IMR-90 (cell line): ENCODE measurements around the gene BTBD2. TPM values are rescaled to one million over a fixed set of nuclear protein-coding genes. Genes with fewer than 3 reads are reported as not detected.

ENCODE experiments used
- ATAC-seq: fragments of 200-7000 bp; cut with Tn5 transposase; 2 replicates; pipeline ENCODE4 v1.9.1; 2020; ENCODE audit warnings: low read depth, mild to moderate bottlenecking, moderate library complexity
- BruUV-seq: library from RNA; stranded (reverse); fragments of 400-500 nt; replicated peaks from 2 replicates; lab custom pipeline; 2021; lab: Mats Ljungman, UMichigan
- CTCF ChIA-PET: fragments of 300-600 bp; formaldehyde crosslinking; extraction: SDS; loops from one replicate; lab custom pipeline; 2021; ENCODE audit warnings: antibody characterized with exemption; lab: Yijun Ruan, JAX
- POLR2A ChIA-PET: fragments of 300-600 bp; sonication (Branson Sonifier 250); formaldehyde crosslinking; loops from one replicate; lab custom pipeline; 2022; ENCODE audit warnings: antibody characterized with exemption; ENCODE audit not compliant: unreplicated experiment; lab: Charles Lee
- DNase-seq: peaks from one replicate; pipeline ENCODE4 v3.0.0; 2013
- H2AFZ ChIP-seq: replicated peaks from 2 replicates; pipeline ENCODE3; 2013; ENCODE audit warnings: low read length, mild to moderate bottlenecking; ENCODE audit not compliant: poor library complexity
- H2AK5ac ChIP-seq: 2 replicates; pipeline ENCODE4 v1.6.1; 2013; ENCODE audit warnings: low read depth, low read length, inconsistent platforms
- H2AK9ac ChIP-seq: replicated peaks from 2 replicates; pipeline ENCODE3; 2013; ENCODE audit warnings: mild to moderate bottlenecking, low read depth, low read length, moderate library complexity; ENCODE audit not compliant: poor library complexity
- H2BK120ac ChIP-seq: 2 replicates; pipeline ENCODE4 v1.6.1; 2013; ENCODE audit warnings: low read depth, low read length, inconsistent platforms
- H2BK15ac ChIP-seq: 3 replicates; pipeline ENCODE4 v1.6.1; 2013; ENCODE audit warnings: low read depth, low read length, inconsistent platforms
- H2BK20ac ChIP-seq: 2 replicates; pipeline ENCODE4 v1.6.1; 2013; ENCODE audit warnings: low read depth, mild to moderate bottlenecking, inconsistent platforms, low read length, moderate library complexity
- H2BK5ac ChIP-seq: 2 replicates; pipeline ENCODE4 v1.6.1; 2013; ENCODE audit warnings: mild to moderate bottlenecking, low read depth, low read length, inconsistent platforms; ENCODE audit not compliant: poor library complexity, severe bottlenecking
- H3K14ac ChIP-seq: replicated peaks from 2 replicates; pipeline ENCODE4 v1.6.1; 2013; ENCODE audit warnings: low read depth, low read length, inconsistent platforms
- H3K18ac ChIP-seq: 2 replicates; pipeline ENCODE4 v1.6.1; 2013; ENCODE audit warnings: low read depth, low read length, control low read depth
- H3K23ac ChIP-seq: 2 replicates; pipeline ENCODE4 v1.6.1; 2013; ENCODE audit warnings: low read depth, low read length, inconsistent platforms
- H3K27ac ChIP-seq: 2 replicates; pipeline ENCODE4 v1.5.1; 2013; ENCODE audit warnings: mild to moderate bottlenecking, control low read depth, low read length; ENCODE audit not compliant: insufficient read depth
- H3K27me3 ChIP-seq: 2 replicates; pipeline ENCODE4 v1.6.1; 2013; ENCODE audit warnings: low read length; ENCODE audit not compliant: control insufficient read depth, insufficient read depth
- H3K36me3 ChIP-seq: 2 replicates; pipeline ENCODE4 v1.6.1; 2013; ENCODE audit warnings: low read length, mixed read lengths; ENCODE audit not compliant: control insufficient read depth, insufficient read depth
- H3K4ac ChIP-seq: 2 replicates; pipeline ENCODE4 v1.6.1; 2013; ENCODE audit warnings: low read depth, low read length, inconsistent platforms
- H3K4me1 ChIP-seq: 2 replicates; pipeline ENCODE4 v1.6.1; 2013; ENCODE audit warnings: low read length, mixed read lengths; ENCODE audit not compliant: control insufficient read depth, insufficient read depth
- H3K4me2 ChIP-seq: 2 replicates; pipeline ENCODE4 v1.6.1; 2013; ENCODE audit warnings: low read depth, mild to moderate bottlenecking, control low read depth, low read length, moderate library complexity
- H3K4me3 ChIP-seq: 2 replicates; pipeline ENCODE4 v1.5.1; 2013; ENCODE audit warnings: low read depth, mild to moderate bottlenecking, control low read depth, low read length, moderate library complexity; ENCODE audit not compliant: insufficient read depth
- H3K56ac ChIP-seq: 2 replicates; pipeline ENCODE4 v1.6.1; 2013; ENCODE audit warnings: low read length, inconsistent platforms; ENCODE audit not compliant: insufficient read depth; ENCODE audit errors: extremely low read depth
- H3K79me1 ChIP-seq, 2 experiments: 2 replicates each; pipeline ENCODE4 v1.6.1; 2013; ENCODE audit warnings: low read length in 2 of 2, inconsistent platforms in 1 of 2, low read depth in 1 of 2
- H3K9ac ChIP-seq: 2 replicates; pipeline ENCODE4 v1.6.1; 2013; ENCODE audit warnings: low read depth, low read length, control low read depth
- H3K9me1 ChIP-seq: 2 replicates; pipeline ENCODE4 v1.6.1; 2013; ENCODE audit warnings: low read length, inconsistent platforms; ENCODE audit not compliant: insufficient read depth
- H3K9me3 ChIP-seq: 2 replicates; pipeline ENCODE4 v1.6.1; 2013; ENCODE audit warnings: low read length; ENCODE audit not compliant: control insufficient read depth, insufficient read depth
- H4K20me1 ChIP-seq: 2 replicates; pipeline ENCODE4 v1.6.1; 2013; ENCODE audit warnings: low read length, inconsistent platforms; ENCODE audit not compliant: insufficient read depth
- H4K5ac ChIP-seq: 2 replicates; pipeline ENCODE4 v1.6.1; 2013; ENCODE audit warnings: mild to moderate bottlenecking, low read depth, low read length, control low read depth
- H4K8ac ChIP-seq, 2 experiments: 2 replicates each; pipeline ENCODE4 v1.6.1; 2013; ENCODE audit warnings: low read depth in 2 of 2, low read length in 2 of 2, control low read depth in 1 of 2, inconsistent platforms in 1 of 2
- H4K91ac ChIP-seq: 2 replicates; pipeline ENCODE4 v1.6.1; 2013; ENCODE audit warnings: low read depth, low read length, inconsistent platforms; ENCODE audit not compliant: insufficient read depth
- BHLHE40 ChIP-seq: fragments of 150-350 bp; IDR thresholded peaks from 2 replicates; pipeline ENCODE4 v1.6.1; 2016; ENCODE audit warnings: mild to moderate bottlenecking, low read depth, low read length
- CEBPB ChIP-seq: IDR thresholded peaks from 2 replicates; pipeline ENCODE4 v1.6.1; 2012; ENCODE audit warnings: low read depth, low read length, improper control_type of control experiment
- CHD1 ChIP-seq: IDR thresholded peaks from 2 replicates; pipeline ENCODE4 v1.6.1; 2012; ENCODE audit warnings: low read depth, low read length, improper control_type of control experiment
- CTCF ChIP-seq: conservative IDR thresholded peaks from 2 replicates; pipeline ENCODE4 v1.5.1; 2012; ENCODE audit warnings: mild to moderate bottlenecking, low read depth, low read length, improper control_type of control experiment
- ELK1 ChIP-seq: fragments of 150-350 bp; IDR thresholded peaks from 2 replicates; pipeline ENCODE4 v1.6.1; 2016; ENCODE audit warnings: low read depth, mild to moderate bottlenecking, low read length, moderate library complexity, borderline replicate concordance
- FOS ChIP-seq: fragments of 150-350 bp; IDR thresholded peaks from 2 replicates; pipeline ENCODE4 v1.6.1; 2016; ENCODE audit warnings: low read depth, low read length
- MAFK ChIP-seq: IDR thresholded peaks from 2 replicates; pipeline ENCODE4 v1.6.1; 2012; ENCODE audit warnings: low read depth, low read length, improper control_type of control experiment
- NFE2L2 ChIP-seq: fragments of 150-350 bp; IDR thresholded peaks from 2 replicates; pipeline ENCODE4 v1.6.1; 2016; ENCODE audit warnings: low read depth, mild to moderate bottlenecking, low read length
- POLR2A ChIP-seq: IDR thresholded peaks from 2 replicates; pipeline ENCODE4 v1.6.1; 2012; ENCODE audit warnings: mild to moderate bottlenecking, low read depth, low read length
- RAD21 ChIP-seq: IDR thresholded peaks from 2 replicates; pipeline ENCODE4 v1.6.1; 2012; ENCODE audit warnings: low read length, improper control_type of control experiment
- SMC3 ChIP-seq: fragments of 150-350 bp; IDR thresholded peaks from 2 replicates; pipeline ENCODE4 v1.6.1; 2016; ENCODE audit warnings: low read depth, mild to moderate bottlenecking, antibody characterized with exemption, low read length, moderate library complexity
- USF2 ChIP-seq: fragments of 150-350 bp; IDR thresholded peaks from 2 replicates; pipeline ENCODE4 v1.6.1; 2017; ENCODE audit warnings: mild to moderate bottlenecking, antibody characterized with exemption, low read length, low read depth
- WGBS, 2 experiments: methylation state at CpG; one replicate each; pipeline versions ENCODE4 v1.1.5 to v1.1.7; 2013; ENCODE audit warnings: missing lambda C conversion rate in 2 of 2; ENCODE audit not compliant: insufficient read length in 1 of 2; ENCODE audit errors: extremely low coverage in 2 of 2; 5-methylcytosine and 5-hydroxymethylcytosine counted together
- dilution Hi-C: fragments of 300-500 bp; cut with HindIII; formaldehyde crosslinking; loops from one replicate; pipeline ENCODE4 v1.14.3; 2018; ENCODE audit warnings: low sequenced_read_pairs; ENCODE audit not compliant: unreplicated experiment
- in situ Hi-C: fragments of 300-500 bp; cut with MboI; formaldehyde crosslinking; loops from 3 replicates; pipeline ENCODE4 v1.14.3; 2019; ENCODE audit warnings: low sequenced_read_pairs, inconsistent platforms, mixed read lengths
- intact Hi-C: fragments of 100-400 bp; cut with micrococcal nuclease; formaldehyde crosslinking; loops from 2 replicates; pipeline ENCODE4 v1.10.0; 2022
- polyA plus RNA-seq, 3 experiments: library from polyadenylated mRNA; depleted of rRNA; stranded (reverse); fragments of >200 nt; gene quantifications; 2 replicates each; pipeline ENCODE4 v1.2.3, GENCODE V29; 2012; ENCODE audit warnings: low replicate concordance in 1 of 3
- total RNA-seq: library from RNA; depleted of rRNA; stranded (reverse); fragments of >200 nt; gene quantifications from 2 replicates; pipeline ENCODE4 v1.2.3, GENCODE V29; 2012

Gene BTBD2
- total and polyA plus RNA-seq, 2 of the 4 experiments (the other 2 are of a cell fraction): 24.4 to 65.7 TPM

- TF ChIP-seq SMC3 (no peak), MAFK (no peak), POLR2A (no peak)
Observed at GRCh38 chr19:2014731-2015607, 545 bp downstream of the BTBD2 start (continued).

- Histone ChIP-seq H3K9me3 (no peaks in the 10 kb centered on the region), H4K91ac (no peak overlapping the region), H3K4me2 (peak overlapping the region; percentile 84; the same call in 1 of the 2 replicates), H3K14ac (no peak overlapping the region), H3K4me1 (peaks cover 14% of the 10 kb centered on the region), H4K8ac (no peak overlapping the region), H3K56ac (no peak overlapping the region), H3K4me3 (no peak overlapping the region; the same call in 1 of the 2 replicates), H2AK9ac (peak overlapping the region; percentile 42), H2BK15ac (no peak overlapping the region), H3K23ac (no peak overlapping the region), H3K4ac (no peak overlapping the region; the same call in 1 of the 2 replicates), H3K36me3 (peaks cover 5% of the 10 kb centered on the region), H3K18ac (no peak overlapping the region), H3K9ac (no peak overlapping the region), H2AK5ac (peak overlapping the region; percentile 39; the same call in 1 of the 2 replicates), H2BK5ac (no peak overlapping the region), H3K79me1 (peaks cover 3 to 54% of the 10 kb centered on the region in 2 experiments; a peak in 3 of 4 replicates), H3K9me1 (no peaks in the 10 kb centered on the region), H2AFZ (no peak overlapping the region), H4K20me1 (peaks cover 13% of the 10 kb centered on the region), H3K27me3 (no peaks in the 10 kb centered on the region), H2BK120ac (no peak overlapping the region), H3K27ac (no peak overlapping the region), H2BK20ac (no peak overlapping the region), H4K5ac (no peak overlapping the region)
- BruUV-seq: no TSS peak
- intact Hi-C loops (no loop called here), in situ Hi-C loops (no loop called here), dilution Hi-C loops (no loop called here)
- CTCF ChIA-PET: no interaction called here
- ATAC-seq (no peak), DNase-seq (no peak)
- TF ChIP-seq RAD21 (no peak), CHD1 (no peak), NFE2L2 (no peak), CTCF (no peak), USF2 (no peak), POLR2A (no peak), MAFK (no peak), FOS (no peak), SMC3 (no peak), BHLHE40 (no peak), ELK1 (no peak), CEBPB (no peak)
- WGBS, 2 experiments: 100% methylated on average over 2 of the region's 5 CpGs; no CpG with 5 or more reads in 1 of the 2 experiments
- POLR2A ChIA-PET: no interaction called here
Observed at GRCh38 chr19:2014131-2014571, 1.4 kb downstream of the BTBD2 start.
